Epithelial cell of esophagus (primary cell): ENCODE data around the gene HIVEP1.

Source experiments
- DNase-seq: peaks from one replicate; pipeline ENCODE4 v3.0.0; 2010; ENCODE audit warnings: low read depth
- H3K4me3 ChIP-seq: 2 replicates; pipeline ENCODE4 v1.5.1; 2011; ENCODE audit warnings: mild to moderate bottlenecking, low read length, control low read depth
- TF ChIP-seq, protein P1 (sequence below): IDR thresholded peaks from 2 replicates; pipeline ENCODE4 v1.5.1; 2011; ENCODE audit warnings: low read depth, mild to moderate bottlenecking, low read length, control low read depth, inconsistent platforms; ENCODE audit not compliant: insufficient read depth; ENCODE audit errors: missing control alignments

HIVEP1 gene

DNA sequence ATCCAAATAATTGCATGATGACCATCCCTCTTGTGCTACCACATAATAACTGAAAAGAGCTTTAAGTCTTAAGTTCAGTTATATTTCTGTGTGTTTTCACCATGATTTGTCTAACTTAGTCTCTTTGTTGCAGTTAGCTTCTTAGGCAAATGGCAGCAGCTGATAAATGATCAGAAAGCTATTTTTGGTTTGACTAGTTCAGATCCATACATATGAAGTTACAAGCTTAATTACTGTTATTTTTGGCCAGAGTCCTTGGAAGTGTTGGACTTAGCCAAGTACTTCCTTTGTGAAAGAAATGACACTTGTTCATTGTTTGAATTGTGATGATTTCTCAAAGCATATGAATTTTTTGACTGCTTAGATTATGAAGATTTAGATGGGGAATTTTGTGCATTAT is 54.2 kb downstream of the HIVEP1 start:
- TF ChIP-seq, protein P1, sequence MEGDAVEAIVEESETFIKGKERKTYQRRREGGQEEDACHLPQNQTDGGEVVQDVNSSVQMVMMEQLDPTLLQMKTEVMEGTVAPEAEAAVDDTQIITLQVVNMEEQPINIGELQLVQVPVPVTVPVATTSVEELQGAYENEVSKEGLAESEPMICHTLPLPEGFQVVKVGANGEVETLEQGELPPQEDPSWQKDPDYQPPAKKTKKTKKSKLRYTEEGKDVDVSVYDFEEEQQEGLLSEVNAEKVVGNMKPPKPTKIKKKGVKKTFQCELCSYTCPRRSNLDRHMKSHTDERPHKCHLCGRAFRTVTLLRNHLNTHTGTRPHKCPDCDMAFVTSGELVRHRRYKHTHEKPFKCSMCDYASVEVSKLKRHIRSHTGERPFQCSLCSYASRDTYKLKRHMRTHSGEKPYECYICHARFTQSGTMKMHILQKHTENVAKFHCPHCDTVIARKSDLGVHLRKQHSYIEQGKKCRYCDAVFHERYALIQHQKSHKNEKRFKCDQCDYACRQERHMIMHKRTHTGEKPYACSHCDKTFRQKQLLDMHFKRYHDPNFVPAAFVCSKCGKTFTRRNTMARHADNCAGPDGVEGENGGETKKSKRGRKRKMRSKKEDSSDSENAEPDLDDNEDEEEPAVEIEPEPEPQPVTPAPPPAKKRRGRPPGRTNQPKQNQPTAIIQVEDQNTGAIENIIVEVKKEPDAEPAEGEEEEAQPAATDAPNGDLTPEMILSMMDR, result no peak
- no peak for DNase-seq
- H3K4me3 ChIP-seq, result no peak overlapping the region

DNA sequence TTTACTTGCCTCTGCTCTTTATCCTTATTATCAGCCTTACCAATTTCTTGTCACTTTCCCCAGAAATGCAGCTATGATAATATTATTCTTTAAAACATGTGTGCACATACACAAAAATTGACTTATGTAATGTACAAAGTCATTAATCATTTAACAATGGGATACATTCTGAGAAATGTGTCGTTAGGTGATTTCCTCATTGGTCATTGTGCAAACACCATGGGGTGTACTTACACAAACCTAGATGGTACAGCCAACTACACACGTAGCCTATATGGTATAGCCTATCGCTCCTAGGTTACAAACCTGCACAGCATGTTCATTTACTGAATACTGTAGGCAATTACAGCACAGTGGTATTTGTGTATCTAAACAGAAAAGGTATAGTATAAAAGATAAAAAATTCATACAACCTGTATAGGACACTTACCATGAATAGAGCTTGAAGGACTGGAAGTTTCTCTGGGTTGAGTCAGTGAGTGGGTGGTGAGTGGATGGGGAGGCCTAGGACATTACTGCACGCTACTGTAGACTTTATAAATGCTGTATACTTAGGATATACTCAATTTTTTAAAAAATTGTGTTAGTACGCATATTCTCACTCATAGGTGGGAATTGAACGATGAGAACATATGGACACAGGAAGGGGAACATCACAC is 56.9 kb downstream of the HIVEP1 start:
- TF ChIP-seq, protein P1, result no peak
- DNase-seq, result peak; percentile 73
- no peak overlapping the region for H3K4me3 ChIP-seq

DNA sequence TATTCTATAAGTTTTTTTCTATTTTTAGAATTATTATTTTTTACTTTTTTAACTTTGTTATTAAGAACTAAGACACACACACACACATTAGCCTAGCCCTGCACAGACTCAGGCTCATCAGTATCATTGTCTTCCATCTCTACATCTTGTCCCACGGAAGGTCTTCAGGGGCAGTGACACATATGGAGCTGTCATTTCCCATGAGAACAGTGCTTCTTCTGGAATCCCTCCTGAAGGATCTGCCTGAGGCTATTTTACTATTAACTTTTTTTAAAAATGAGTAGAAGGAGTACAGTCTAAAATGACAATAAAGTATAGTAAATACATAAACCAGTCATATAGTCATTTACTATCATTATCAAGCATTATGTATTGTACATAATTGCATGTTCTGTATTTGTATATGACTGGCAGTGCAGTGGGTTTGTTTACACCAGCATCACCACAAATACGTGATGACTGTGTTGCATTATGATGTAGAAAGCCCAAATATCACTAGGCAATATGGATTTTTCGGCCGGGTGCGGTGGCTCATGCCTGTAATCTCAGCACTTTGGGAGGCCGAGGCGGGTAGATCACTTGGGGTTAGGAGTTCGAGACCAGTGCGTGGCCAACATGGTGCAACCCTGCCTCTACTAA is 57.9 kb downstream of the HIVEP1 start:
- TF ChIP-seq, protein P1, result no peak
- no peak overlapping the region for H3K4me3 ChIP-seq
- no peak for DNase-seq

DNA sequence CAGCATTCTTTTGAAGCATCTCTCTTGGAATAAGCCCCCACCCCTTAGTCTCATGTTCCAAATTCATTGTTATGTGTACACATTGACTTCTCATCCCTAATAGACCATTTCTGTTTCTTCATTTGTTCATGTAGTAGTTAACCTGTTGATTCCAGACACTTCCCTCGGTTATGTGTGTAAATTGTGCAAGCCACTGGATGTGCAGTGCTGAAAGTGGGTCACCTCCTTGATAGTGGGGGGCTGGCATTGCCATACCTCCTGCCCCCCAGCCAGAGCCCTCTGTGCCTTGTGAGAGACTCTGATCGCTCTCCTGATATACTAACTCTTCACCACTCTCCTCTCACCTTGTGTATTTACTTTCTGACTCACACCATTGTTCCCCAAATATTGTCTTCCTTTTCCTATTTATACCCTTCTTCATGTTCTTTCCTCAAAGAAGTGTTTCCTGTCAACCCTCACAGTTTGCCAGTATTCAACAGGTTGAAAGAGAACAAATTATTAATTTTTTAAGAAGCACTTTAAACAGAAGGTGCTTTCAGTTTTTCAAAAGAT is 59.0 kb downstream of the HIVEP1 start:
- no peak overlapping the region for H3K4me3 ChIP-seq
- peak; percentile 20 for DNase-seq
- TF ChIP-seq, protein P1, result no peak

DNA sequence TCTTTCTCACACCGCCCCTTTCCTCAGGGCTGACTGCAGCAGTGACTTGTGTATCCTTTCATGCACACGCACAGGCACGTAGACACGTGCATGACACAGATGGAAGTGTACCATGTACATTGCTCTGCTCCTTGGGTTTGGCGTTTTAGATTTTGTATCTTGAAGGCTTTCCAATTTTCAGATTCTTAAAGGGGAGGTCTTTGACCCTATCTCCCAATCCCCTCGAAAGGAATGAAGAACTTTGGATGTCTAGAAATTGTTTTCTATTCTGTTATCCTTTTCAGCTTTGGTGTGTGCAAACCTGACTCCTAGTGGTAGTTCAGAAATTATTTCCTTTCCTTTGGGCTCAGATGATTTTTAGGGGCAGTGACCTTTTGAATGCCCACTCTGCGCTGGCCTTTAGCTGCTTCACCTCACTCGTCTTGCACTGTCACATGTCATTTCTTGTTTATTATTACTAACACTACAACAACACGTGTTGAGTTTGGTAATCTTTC is 63.0 kb downstream of the HIVEP1 start:
- DNase-seq, result peak; percentile 64
- TF ChIP-seq, protein P1, result peak; percentile 34
- no peak overlapping the region for H3K4me3 ChIP-seq

DNA sequence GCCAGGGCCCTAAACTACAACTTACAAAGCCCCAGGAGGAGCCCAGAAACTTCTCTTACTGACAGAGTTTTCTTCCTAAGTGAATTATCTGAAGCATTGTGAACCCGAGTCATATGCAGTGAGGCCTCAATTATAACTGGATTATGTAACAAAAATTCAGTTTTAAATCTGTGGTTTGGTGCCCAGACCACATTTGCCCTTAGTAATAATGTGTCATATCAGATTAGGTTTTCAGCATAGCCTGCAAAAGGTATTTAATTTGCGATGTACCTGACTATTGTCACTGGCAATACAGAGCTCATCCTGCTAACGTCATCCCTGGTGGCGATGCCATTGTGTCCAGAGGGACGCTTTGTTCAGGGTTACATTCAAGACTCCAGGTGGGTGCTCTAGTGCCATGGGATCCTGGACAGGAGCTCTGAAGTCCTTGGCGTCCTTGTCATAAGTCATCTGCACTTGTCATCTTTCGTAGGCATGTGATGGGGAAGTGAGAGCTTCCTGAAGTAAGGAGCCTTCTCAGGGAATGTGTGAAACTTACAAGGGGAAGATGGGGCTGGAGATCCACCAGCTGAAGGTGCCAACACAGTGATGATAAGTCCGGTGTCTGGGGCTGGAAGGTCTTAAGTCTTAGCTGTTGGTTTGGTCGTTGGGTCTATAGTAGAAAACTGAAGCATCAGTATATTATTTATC is 65.1 kb downstream of the HIVEP1 start:
- H3K4me3 ChIP-seq, result no peak overlapping the region
- TF ChIP-seq, protein P1, result no peak
- DNase-seq, result no peak
